H1 (cell line): ENCODE measurements around the gene KCNT1. TPM values are rescaled to one million over a fixed set of nuclear protein-coding genes. Genes with fewer than 3 reads are reported as not detected.

ENCODE experiments used
- CTCF ChIA-PET: fragments of 300-600 bp; sonication (Branson Sonifier 250); formaldehyde crosslinking; loops from one replicate; lab custom pipeline; 2021; ENCODE audit not compliant: partially characterized antibody; lab: Charles Lee
- POLR2A ChIA-PET: fragments of 300-600 bp; sonication (Branson Sonifier 250); formaldehyde crosslinking; loops from one replicate; lab custom pipeline; 2021; ENCODE audit warnings: inconsistent platforms; ENCODE audit not compliant: partially characterized antibody; lab: Charles Lee
- DNase-seq, 2 experiments: peaks; one replicate each; pipeline versions ENCODE4 v3.0.0 to v3.0.0-alpha.2; 2010 to 2022; ENCODE audit warnings: low spot score in 2 of 2, low read depth in 1 of 2, mixed read lengths in 1 of 2
- FAIRE-seq: peaks from 2 replicates; lab custom pipeline; 2011; peaks lifted over from hg19 to GRCh38; lab: Jason Lieb, UNC
- H2AFZ ChIP-seq: 2 replicates; pipeline ENCODE4 v1.8.1; 2012; ENCODE audit warnings: low read length, inconsistent platforms
- H2AK5ac ChIP-seq: 2 replicates; pipeline ENCODE4 v1.6.1; 2013; ENCODE audit warnings: low read depth, low read length
- H2BK120ac ChIP-seq: replicated peaks from 2 replicates; pipeline ENCODE3; 2013; ENCODE audit warnings: low read depth, low read length, inconsistent platforms
- H2BK12ac ChIP-seq: 2 replicates; pipeline ENCODE4 v1.6.1; 2013; ENCODE audit warnings: low read depth, low read length
- H2BK15ac ChIP-seq: 2 replicates; pipeline ENCODE4 v1.6.1; 2013; ENCODE audit warnings: low read length
- H2BK20ac ChIP-seq: 2 replicates; pipeline ENCODE4 v1.6.1; 2013; ENCODE audit warnings: low read length
- H2BK5ac ChIP-seq: 2 replicates; pipeline ENCODE4 v1.6.1; 2013; ENCODE audit warnings: low read depth, low read length
- H3K14ac ChIP-seq: 2 replicates; pipeline ENCODE4 v1.6.1; 2013; ENCODE audit warnings: inconsistent platforms; ENCODE audit not compliant: insufficient read length
- H3K18ac ChIP-seq: 2 replicates; pipeline ENCODE4 v1.6.1; 2013; ENCODE audit warnings: low read length; ENCODE audit errors: extremely low read depth
- H3K23ac ChIP-seq: 2 replicates; pipeline ENCODE4 v1.6.1; 2013; ENCODE audit warnings: inconsistent platforms; ENCODE audit not compliant: insufficient read length
- H3K23me2 ChIP-seq: 2 replicates; pipeline ENCODE4 v1.6.1; 2013; ENCODE audit warnings: low read depth, low read length
- H3K27ac ChIP-seq: 2 replicates; pipeline ENCODE4 v1.6.1; 2011; ENCODE audit warnings: low read depth, low read length, inconsistent platforms
- H3K27me3 ChIP-seq, 4 experiments: replicated peaks in 1 of 4; 1 replicate in 1 of 4; 2 replicates in 3 of 4; pipeline versions ENCODE4 v1.6.1 to v1.8.1; 2011 to 2013; ENCODE audit warnings: low read length in 3 of 4, mild to moderate bottlenecking in 3 of 4, inconsistent platforms in 2 of 4, mixed read lengths in 2 of 4, moderate library complexity in 1 of 4; ENCODE audit not compliant: control insufficient read depth in 3 of 4, insufficient read depth in 3 of 4; ENCODE audit errors: extremely low read depth in 1 of 4
- H3K36me3 ChIP-seq, 4 experiments: 2 replicates each; pipeline versions ENCODE4 v1.6.1 to v1.8.1; 2011 to 2013; ENCODE audit warnings: mild to moderate bottlenecking in 4 of 4, low read length in 3 of 4, moderate library complexity in 2 of 4, control low read depth in 1 of 4, inconsistent platforms in 1 of 4; ENCODE audit not compliant: insufficient read depth in 4 of 4, control insufficient read depth in 2 of 4
- H3K4ac ChIP-seq: replicated peaks from 2 replicates; pipeline ENCODE3; 2013; ENCODE audit warnings: low read length, low read depth, mixed read lengths, inconsistent platforms; ENCODE audit not compliant: insufficient read length
- H3K4me1 ChIP-seq, 4 experiments: replicated peaks in 1 of 4; 1 replicate in 1 of 4; 2 replicates in 3 of 4; pipeline versions ENCODE4 v1.6.1 to v1.8.1; 2011 to 2013; ENCODE audit warnings: low read length in 3 of 4, inconsistent platforms in 2 of 4, mixed read lengths in 1 of 4; ENCODE audit not compliant: insufficient read depth in 4 of 4, control insufficient read depth in 3 of 4
- H3K4me2 ChIP-seq, 2 experiments: 2 replicates each; pipeline versions ENCODE4 v1.6.1 to v1.8.1; 2011 to 2013; ENCODE audit warnings: low read depth in 2 of 2, low read length in 2 of 2, control low read depth in 1 of 2, inconsistent platforms in 1 of 2, mild to moderate bottlenecking in 1 of 2; ENCODE audit not compliant: insufficient read depth in 1 of 2
- H3K4me3 ChIP-seq, 4 experiments: fragments of 200-600, 300-600 bp in 1 of 4; sonication (generic), shearing (Covaris generic), sonication (Bioruptor Twin) in 1 of 4; 2 replicates each; pipeline versions ENCODE4 v1.5.1 to v1.8.1; 2011 to 2016; ENCODE audit warnings: low read length in 4 of 4, low read depth in 3 of 4, control low read depth in 2 of 4, inconsistent platforms in 2 of 4, mild to moderate bottlenecking in 2 of 4, mixed read lengths in 1 of 4, moderate library complexity in 1 of 4; ENCODE audit not compliant: insufficient read depth in 2 of 4; ENCODE audit errors: extremely low read depth in 1 of 4
- H3K56ac ChIP-seq: replicated peaks from 2 replicates; pipeline ENCODE3; 2013; ENCODE audit warnings: low read depth, mild to moderate bottlenecking, mixed read lengths, low read length, inconsistent platforms; ENCODE audit not compliant: insufficient read length
- H3K79me1 ChIP-seq: 2 replicates; pipeline ENCODE4 v1.6.1; 2013; ENCODE audit warnings: low read depth, low read length, control low read depth
- H3K79me2 ChIP-seq, 2 experiments: 2 replicates each; pipeline versions ENCODE4 v1.6.1 to v1.8.1; 2012 to 2013; ENCODE audit warnings: low read length in 2 of 2, mild to moderate bottlenecking in 2 of 2, inconsistent platforms in 1 of 2; ENCODE audit not compliant: insufficient read depth in 2 of 2, control insufficient read depth in 1 of 2
- H3K9ac ChIP-seq, 4 experiments: replicated peaks in 1 of 4; 1 replicate in 1 of 4; 2 replicates in 3 of 4; pipeline versions ENCODE4 v1.6.1 to v1.8.1; 2011 to 2013; ENCODE audit warnings: low read depth in 3 of 4, low read length in 3 of 4, control low read depth in 2 of 4, mild to moderate bottlenecking in 2 of 4, moderate library complexity in 2 of 4, inconsistent platforms in 1 of 4; ENCODE audit errors: extremely low read depth in 1 of 4
- H3K9me3 ChIP-seq, 2 experiments: 2 replicates each; pipeline versions ENCODE4 v1.6.1 to v1.8.1; 2012 to 2013; ENCODE audit warnings: mild to moderate bottlenecking in 2 of 2, moderate library complexity in 2 of 2, control low read depth in 1 of 2, inconsistent platforms in 1 of 2, low read depth in 1 of 2, low read length in 1 of 2, mixed read lengths in 1 of 2; ENCODE audit not compliant: insufficient read depth in 2 of 2
- H4K20me1 ChIP-seq, 2 experiments: replicated peaks in 1 of 2; 2 replicates each; pipeline versions ENCODE3 to v1.8.1; 2011 to 2013; ENCODE audit warnings: inconsistent platforms in 2 of 2, low read length in 2 of 2, mild to moderate bottlenecking in 1 of 2; ENCODE audit not compliant: insufficient read depth in 2 of 2, control insufficient read depth in 1 of 2
- H4K5ac ChIP-seq: 2 replicates; pipeline ENCODE4 v1.6.1; 2013; ENCODE audit warnings: low read length, low read depth, mixed read lengths, inconsistent platforms; ENCODE audit not compliant: insufficient read length
- H4K8ac ChIP-seq: 2 replicates; pipeline ENCODE4 v1.8.0; 2013; ENCODE audit warnings: mild to moderate bottlenecking, moderate library complexity, low read length, inconsistent platforms; ENCODE audit not compliant: insufficient read depth; ENCODE audit errors: extremely low read depth
- H4K91ac ChIP-seq: replicated peaks from 2 replicates; pipeline ENCODE3; 2013; ENCODE audit warnings: low read length, mixed read lengths, inconsistent platforms; ENCODE audit not compliant: insufficient read length
- BRCA1 ChIP-seq: IDR thresholded peaks from 2 replicates; pipeline ENCODE4 v1.6.1; 2012; ENCODE audit warnings: low read depth, low read length, improper control_type of control experiment
- CEBPB ChIP-seq: IDR thresholded peaks from 2 replicates; pipeline ENCODE4 v1.6.1; 2012; ENCODE audit warnings: low read depth, low read length
- E2F6 ChIP-seq: IDR thresholded peaks from 2 replicates; pipeline ENCODE4 v1.6.1; 2012; ENCODE audit warnings: inconsistent platforms
- EP300 ChIP-seq, 2 experiments: IDR thresholded peaks; 1 replicate in 1 of 2; 2 replicates in 1 of 2; pipeline ENCODE4 v1.6.1; 2011 to 2012; ENCODE audit warnings: low read depth in 2 of 2, low read length in 2 of 2, mild to moderate bottlenecking in 2 of 2, borderline replicate concordance in 1 of 2, inconsistent platforms in 1 of 2, moderate library complexity in 1 of 2
- GABPA ChIP-seq: IDR thresholded peaks from 2 replicates; pipeline ENCODE4 v1.6.1; 2011; ENCODE audit warnings: mild to moderate bottlenecking, low read length, moderate library complexity, borderline replicate concordance; ENCODE audit not compliant: insufficient read depth
- KDM4A ChIP-seq: IDR thresholded peaks from one replicate; pipeline ENCODE4 v1.7.1; 2012; ENCODE audit warnings: low read depth, mild to moderate bottlenecking, moderate library complexity, low read length, inconsistent platforms; ENCODE audit not compliant: severe bottlenecking
- KDM5A ChIP-seq: fragments of 200-600 bp; IDR thresholded peaks from 2 replicates; pipeline ENCODE4 v1.7.1; 2012; ENCODE audit warnings: mild to moderate bottlenecking, low read length, inconsistent platforms, mixed read lengths
- NRF1 ChIP-seq: IDR thresholded peaks from 2 replicates; pipeline ENCODE4 v1.6.1; 2011; ENCODE audit warnings: mild to moderate bottlenecking, low read depth, low read length, improper control_type of control experiment
- POLR2AphosphoS5 ChIP-seq: IDR thresholded peaks from 2 replicates; pipeline ENCODE4 v1.6.1; 2011; ENCODE audit warnings: low read depth, low read length
- POU5F1 ChIP-seq: IDR thresholded peaks from 2 replicates; pipeline ENCODE4 v1.6.1; 2011; ENCODE audit warnings: low read depth, mild to moderate bottlenecking, low read length, moderate library complexity
- RNF2 ChIP-seq: fragments of 200-900, 300-1000 bp; sonication (generic); IDR thresholded peaks from 2 replicates; pipeline ENCODE4 v1.7.1; 2016; ENCODE audit warnings: borderline replicate concordance, low read depth, mild to moderate bottlenecking, antibody characterized with exemption, low read length; ENCODE audit not compliant: poor library complexity, severe bottlenecking; ENCODE audit errors: missing control alignments
- SIX5 ChIP-seq: IDR thresholded peaks from 2 replicates; pipeline ENCODE4 v1.6.1; 2011; ENCODE audit warnings: mild to moderate bottlenecking, low read depth, low read length
- SP1 ChIP-seq: IDR thresholded peaks from 2 replicates; pipeline ENCODE4 v1.6.1; 2011; ENCODE audit warnings: low read depth, low read length
- SUZ12 ChIP-seq: fragments of 200-600 bp; sonication (generic); IDR thresholded peaks from 2 replicates; pipeline ENCODE4 v1.6.1; 2012; ENCODE audit warnings: mild to moderate bottlenecking, inconsistent platforms, low read length, moderate library complexity, mixed read lengths
- TCF12 ChIP-seq: IDR thresholded peaks from 2 replicates; pipeline ENCODE4 v1.6.1; 2011; ENCODE audit warnings: low read depth, mild to moderate bottlenecking, low read length
- WGBS, 2 experiments: shearing (Covaris generic) in 1 of 2; methylation state at CpG; one replicate each; pipeline versions ENCODE4 v1.1.6 to v1.1.7; 2013 to 2015; ENCODE audit warnings: low lambda C conversion rate in 2 of 2, mixed read lengths in 2 of 2, inconsistent platforms in 1 of 2, low coverage in 1 of 2, missing lambda C conversion rate in 1 of 2; ENCODE audit not compliant: insufficient replicate concordance in 2 of 2, insufficient coverage in 1 of 2, insufficient read length in 1 of 2; ENCODE audit errors: extremely low coverage in 1 of 2, missing lambda C conversion rate in 1 of 2; 5-methylcytosine and 5-hydroxymethylcytosine counted together
- polyA plus RNA-seq, 7 experiments: library from polyadenylated mRNA; depleted of rRNA in 3 of 7; stranded (reverse) in 5 of 7; unstranded in 2 of 7; fragments of >200 nt in 5 of 7; fragments of 200-250 nt in 2 of 7; gene quantifications; 1 replicate in 5 of 7; 2 replicates in 1 of 7; 4 replicates in 1 of 7; pipeline versions ENCODE4 v1.2.1 to v1.2.3, GENCODE V29; 2011 to 2013; ENCODE audit warnings: missing spikeins in 2 of 7, mixed read lengths in 2 of 7
- total RNA-seq: library from RNA; stranded (reverse); fragmentation: NEBNext Ultra II Directional; extraction: Animal tissue kit (Norgen Biotek cat#: 25700); gene quantifications from 2 replicates; pipeline ENCODE4 v1.2.1, GENCODE V29; 2021

KCNT1 gene
- total and polyA plus RNA-seq, 2 of the 8 experiments (the other 6 are each of a cell fraction or from before 2014, with no cell fraction given), result 0.13 to 0.20 TPM

GRCh38 chr9:135794057-135794335 lies 92.0 kb downstream of the KCNT1 start:
- DNase-seq, result no peak
- Histone ChIP-seq H3K9ac (no peak overlapping the region), H3K56ac (no peak overlapping the region), H4K91ac (no peak overlapping the region), H3K27me3 (no peaks in the 10 kb centered on the region), H3K4me3 (no peak overlapping the region), H2BK12ac (no peak overlapping the region), H3K4ac (no peak overlapping the region), H3K79me2 (no peaks in the 10 kb centered on the region), H2AK5ac (no peak overlapping the region), H4K5ac (no peak overlapping the region), H3K23me2 (no peaks in the 10 kb centered on the region), H4K20me1 (no peaks in the 10 kb centered on the region), H3K14ac (no peak overlapping the region), H2BK20ac (no peak overlapping the region), H3K4me1 (no peaks in the 10 kb centered on the region; a peak in 1 of 7 replicates), H3K79me1 (no peaks in the 10 kb centered on the region), H3K27ac (no peak overlapping the region), H3K23ac (no peak overlapping the region), H3K18ac (no peak overlapping the region), H2AFZ (no peak overlapping the region), H4K8ac (no peak overlapping the region), H3K4me2 (no peak overlapping the region), H2BK15ac (no peak overlapping the region), H2BK5ac (no peak overlapping the region), H3K9me3 (no peaks in the 10 kb centered on the region), H3K36me3 (no peaks in the 10 kb centered on the region), H2BK120ac (no peak overlapping the region)
- POLR2A ChIA-PET, result interaction anchor here (1.0 kb wide), 1 partner anchor 74 kb away, joined by 3 read pairs; no protein-coding TSS in a partner anchor
- WGBS, 2 experiments, result 85% methylated on average over 7 of the region's 7 CpGs; no CpG with 5 or more reads in 1 of the 2 experiments
- CTCF ChIA-PET, result interaction anchor here (0.8 to 2.6 kb wide), 6 partner anchors 26 to 198 kb away, joined by 3 to 15 read pairs (median 3); no protein-coding TSS in a partner anchor
- no peak for FAIRE-seq
- TF ChIP-seq KDM5A (no peak), KDM4A (no peak), BRCA1 (no peak), SIX5 (no peak), TCF12 (no peak), GABPA (no peak), POU5F1 (no peak), POLR2AphosphoS5 (no peak), NRF1 (no peak), SP1 (no peak), EP300 (IDR thresholded peaks at IDR 0.05; ENCODE audit: borderline replicate concordance in 1 of 2, low read depth in 2 of 2, low read length in 2 of 2) (no peak), SUZ12 (no peak), RNF2 (no peak), E2F6 (no peak), CEBPB (no peak)
